ENCODE measurements around the gene DERL3. TPM values are rescaled to one million over a fixed set of nuclear protein-coding genes. Genes with fewer than 3 reads are reported as not detected.

The DERL3 gene
- total and polyA plus RNA-seq, 8 donors = 0.45 to 24.5 (median 7.1) TPM

DNA sequence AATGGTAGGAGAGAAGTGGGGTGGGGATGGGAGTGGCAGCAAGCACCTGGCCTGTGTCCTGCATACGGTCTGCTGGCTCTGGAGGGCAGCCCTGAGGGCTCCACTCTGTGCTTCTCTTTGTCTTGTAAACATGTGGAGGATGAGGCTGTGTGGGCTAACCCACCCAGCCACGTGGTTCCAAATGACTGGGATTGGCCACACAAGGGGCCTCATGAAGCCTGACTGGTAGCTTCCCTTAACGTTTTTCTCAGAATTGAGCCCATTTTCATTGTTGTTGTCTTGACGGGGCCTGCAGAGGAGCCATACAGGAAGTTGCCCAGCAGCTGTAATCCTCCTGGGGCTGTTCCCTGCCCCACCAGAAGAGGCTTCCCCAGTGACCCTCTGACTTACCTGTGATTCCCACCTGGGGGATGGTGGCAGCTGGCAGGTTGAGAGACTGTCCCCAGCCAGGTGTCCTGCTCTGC lies 18.0 kb downstream of the DERL3 start:
- TF ChIP-seq POLR2A (IDR thresholded peaks at IDR 0.05) (no peak), EP300 (IDR thresholded peaks at IDR 0.05) (no peak), POLR2AphosphoS5 (IDR thresholded peaks at IDR 0.05) (no peak)
- TF ChIP-seq, protein P1, sequence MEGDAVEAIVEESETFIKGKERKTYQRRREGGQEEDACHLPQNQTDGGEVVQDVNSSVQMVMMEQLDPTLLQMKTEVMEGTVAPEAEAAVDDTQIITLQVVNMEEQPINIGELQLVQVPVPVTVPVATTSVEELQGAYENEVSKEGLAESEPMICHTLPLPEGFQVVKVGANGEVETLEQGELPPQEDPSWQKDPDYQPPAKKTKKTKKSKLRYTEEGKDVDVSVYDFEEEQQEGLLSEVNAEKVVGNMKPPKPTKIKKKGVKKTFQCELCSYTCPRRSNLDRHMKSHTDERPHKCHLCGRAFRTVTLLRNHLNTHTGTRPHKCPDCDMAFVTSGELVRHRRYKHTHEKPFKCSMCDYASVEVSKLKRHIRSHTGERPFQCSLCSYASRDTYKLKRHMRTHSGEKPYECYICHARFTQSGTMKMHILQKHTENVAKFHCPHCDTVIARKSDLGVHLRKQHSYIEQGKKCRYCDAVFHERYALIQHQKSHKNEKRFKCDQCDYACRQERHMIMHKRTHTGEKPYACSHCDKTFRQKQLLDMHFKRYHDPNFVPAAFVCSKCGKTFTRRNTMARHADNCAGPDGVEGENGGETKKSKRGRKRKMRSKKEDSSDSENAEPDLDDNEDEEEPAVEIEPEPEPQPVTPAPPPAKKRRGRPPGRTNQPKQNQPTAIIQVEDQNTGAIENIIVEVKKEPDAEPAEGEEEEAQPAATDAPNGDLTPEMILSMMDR (IDR thresholded peaks at IDR 0.05) = no peak
- Histone ChIP-seq H3K9me3 (no peaks in the 10 kb centered on the region), H3K36me3 (peaks cover 74 to 100% (median 100%) of the 10 kb centered on the region in 4 donors), H3K4me1 (no peaks in the 10 kb centered on the region), H3K27me3 (no peaks in the 10 kb centered on the region), H3K4me3 (no peak overlapping the region), H3K27ac (no peak overlapping the region)
- WGBS, 5 donors = 35 to 67% (median 46%) methylated on average over 4 of the region's 4 CpGs
- intact Hi-C loops (cut with DNase I; ENCODE audit: low total_unique reads) = no loop called here
- peak in 1 of 2 donors; percentile 7 for DNase-seq

DNA sequence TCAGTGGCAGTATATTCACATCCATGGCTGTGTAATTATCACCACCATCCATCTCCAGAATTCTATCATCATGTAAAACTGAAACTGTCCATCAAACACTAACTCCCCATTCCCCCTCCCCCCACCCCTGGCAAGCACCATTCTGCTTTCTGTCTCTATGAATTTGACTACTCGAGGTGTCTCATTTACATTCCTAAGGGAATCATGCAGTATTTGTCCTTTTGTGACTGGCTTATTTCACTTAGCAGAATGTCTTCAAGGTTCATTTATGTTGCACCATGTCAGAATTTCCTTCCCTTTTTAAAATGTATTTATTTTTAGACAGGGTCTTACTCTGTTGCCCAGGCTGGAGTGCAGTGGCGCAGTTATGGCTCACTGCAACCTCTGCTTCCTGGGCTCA lies 20.3 kb downstream of the DERL3 start:
- intact Hi-C loops (cut with DNase I; ENCODE audit: low total_unique reads) = no loop called here
- Histone ChIP-seq H3K36me3 (peaks cover 52 to 99% (median 89%) of the 10 kb centered on the region in 4 donors), H3K27ac (no peak overlapping the region), H3K4me3 (no peak overlapping the region), H3K9me3 (no peaks in the 10 kb centered on the region), H3K27me3 (no peaks in the 10 kb centered on the region), H3K4me1 (no peaks in the 10 kb centered on the region)
- WGBS, 5 donors = 84 to 97% (median 89%) methylated on average over 2 of the region's 2 CpGs
- no peak for DNase-seq
- TF ChIP-seq POLR2A (IDR thresholded peaks at IDR 0.05) (no peak), POLR2AphosphoS5 (IDR thresholded peaks at IDR 0.05) (no peak), EP300 (IDR thresholded peaks at IDR 0.05) (no peak)
- TF ChIP-seq, protein P1 (IDR thresholded peaks at IDR 0.05) = no peak

DNA sequence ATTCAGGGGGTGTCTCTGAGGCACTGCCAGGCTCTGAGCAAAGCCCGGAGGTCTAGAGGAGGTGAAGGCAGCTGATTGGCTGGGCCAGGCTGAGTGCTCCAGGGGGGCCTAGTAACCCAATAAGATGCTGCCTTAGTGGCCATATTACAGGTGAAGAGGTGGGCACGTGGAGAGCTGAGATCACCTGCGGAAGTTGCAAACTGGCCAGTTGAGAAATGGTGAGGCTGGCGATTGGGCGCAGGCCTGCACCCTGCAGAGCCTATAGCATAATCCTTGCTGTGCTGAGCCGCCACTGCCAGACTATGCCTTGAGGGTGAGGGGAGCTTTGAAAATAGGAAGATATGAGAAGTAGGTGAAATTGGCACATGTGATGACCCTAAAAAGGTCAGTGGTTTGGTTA lies 21.7 kb downstream of the DERL3 start:
- no peak overlapping the region for H3K27ac ChIP-seq
- no peaks in the 10 kb centered on the region for H3K9me3 ChIP-seq
- WGBS, 5 donors = 88 to 97% (median 92%) methylated on average over 6 of the region's 6 CpGs
- H3K4me3 ChIP-seq = no peak overlapping the region
- intact Hi-C loops (cut with DNase I; ENCODE audit: low total_unique reads) = no loop called here
- peaks cover 46 to 91% (median 86%) of the 10 kb centered on the region in 4 donors for H3K36me3 ChIP-seq
- H3K4me1 ChIP-seq = no peaks in the 10 kb centered on the region
- TF ChIP-seq, protein P1 (IDR thresholded peaks at IDR 0.05) = no peak
- TF ChIP-seq POLR2A (IDR thresholded peaks at IDR 0.05) = no peak
- no peaks in the 10 kb centered on the region for H3K27me3 ChIP-seq
- peak in 1 of 2 donors; percentile 0 for DNase-seq

DNA sequence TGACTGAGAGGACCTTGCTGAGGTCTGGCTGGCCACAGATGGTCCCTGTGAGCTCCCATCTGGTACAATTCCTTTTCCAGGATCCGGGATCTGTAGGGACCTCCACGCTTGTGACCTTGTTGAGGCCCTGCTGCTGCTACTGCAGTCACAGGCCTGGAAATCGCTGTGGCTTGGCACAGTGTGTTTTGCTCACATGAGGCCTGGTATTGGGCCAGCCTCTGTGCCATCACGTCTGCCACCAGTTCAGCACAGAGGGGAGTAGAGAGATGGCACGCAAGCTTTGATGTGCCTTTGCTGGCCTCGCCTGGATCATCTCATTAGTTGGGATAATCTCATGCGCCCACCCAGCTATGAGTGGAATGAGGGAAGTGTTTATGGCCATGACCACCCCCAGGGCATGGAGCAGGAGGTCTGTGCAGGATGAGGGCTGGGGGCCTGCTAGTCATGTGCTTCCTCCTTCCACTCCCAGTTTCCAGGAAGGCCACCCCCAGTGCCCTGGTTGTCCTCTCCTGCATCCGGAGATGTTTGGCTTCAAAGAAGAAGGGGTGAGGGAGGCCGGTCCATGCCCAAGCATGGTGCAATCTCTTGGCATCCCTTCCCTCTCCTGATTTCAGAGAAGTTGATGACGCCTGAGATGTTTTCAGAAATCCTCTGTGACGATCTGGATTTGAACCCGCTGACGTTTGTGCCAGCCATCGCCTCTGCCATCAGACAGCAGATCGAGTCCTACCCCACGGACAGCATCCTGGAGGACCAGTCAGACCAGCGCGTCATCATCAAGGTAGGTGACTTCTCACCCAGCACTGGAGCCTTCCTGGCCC lies 22.4 kb downstream of the DERL3 start:
- TF ChIP-seq POLR2A (IDR thresholded peaks at IDR 0.05) (no peak), EP300 (IDR thresholded peaks at IDR 0.05) (no peak), POLR2AphosphoS5 (IDR thresholded peaks at IDR 0.05) (no peak)
- TF ChIP-seq, protein P1 (IDR thresholded peaks at IDR 0.05) = no peak
- intact Hi-C loops (cut with DNase I; ENCODE audit: low total_unique reads) = no loop called here
- 85 to 92% (median 90%) methylated on average over 18 of the region's 18 CpGs for WGBS, 5 donors
- Histone ChIP-seq H3K4me3 (no peak overlapping the region), H3K27ac (no peak overlapping the region), H3K36me3 (peaks cover 38 to 91% (median 86%) of the 10 kb centered on the region in 4 donors), H3K4me1 (no peaks in the 10 kb centered on the region), H3K9me3 (no peaks in the 10 kb centered on the region), H3K27me3 (no peaks in the 10 kb centered on the region)
- peak in 1 of 2 donors; percentile 1 for DNase-seq

Data from stomach (tissue), 9 donors.